Kidney (tissue), 14 donors: Measurements from ENCODE around the gene AHSA1. TPM values are rescaled to one million over a fixed set of nuclear protein-coding genes. Genes with fewer than 3 reads are reported as not detected.

ENCODE experiments used
- DNase-seq, 5 donors: peaks; one replicate each; pipeline ENCODE4 v3.0.0-alpha.2; 2013 to 2020
- FAIRE-seq: peaks from 2 replicates; lab custom pipeline; 2012; peaks lifted over from hg19 to GRCh38; lab: Jason Lieb, UNC
- H3K27ac ChIP-seq, 2 donors: one replicate each; pipeline ENCODE4 v1.7.0; 2013; ENCODE audit warnings: low read depth in 2 of 2, low read length in 2 of 2, inconsistent platforms in 1 of 2
- H3K27me3 ChIP-seq: one replicate; pipeline ENCODE4 v1.7.1; 2013; ENCODE audit warnings: low read length, inconsistent platforms; ENCODE audit not compliant: control insufficient read depth, insufficient read depth
- H3K36me3 ChIP-seq, 3 donors: one replicate each; pipeline versions ENCODE4 v1.7.0 to v1.7.1; 2013; ENCODE audit warnings: low read length in 3 of 3, control low read depth in 1 of 3, inconsistent platforms in 1 of 3; ENCODE audit not compliant: insufficient read depth in 3 of 3, control insufficient read depth in 2 of 3
- H3K4me1 ChIP-seq, 3 donors: one replicate each; pipeline versions ENCODE4 v1.7.0 to v1.7.1; 2013; ENCODE audit warnings: low read length in 3 of 3, inconsistent platforms in 1 of 3, low read depth in 1 of 3; ENCODE audit not compliant: control insufficient read depth in 2 of 3, insufficient read depth in 2 of 3
- H3K4me3 ChIP-seq, 3 donors: one replicate each; pipeline versions ENCODE4 v1.7.0 to v1.8.1; 2013; ENCODE audit warnings: low read length in 3 of 3, control low read depth in 1 of 3, inconsistent platforms in 1 of 3
- H3K9ac ChIP-seq, 3 donors: one replicate each; pipeline versions ENCODE4 v1.7.0 to v1.7.1; 2013; ENCODE audit warnings: low read length in 3 of 3, control low read depth in 1 of 3, inconsistent platforms in 1 of 3
- H3K9me3 ChIP-seq, 3 donors: one replicate each; pipeline versions ENCODE4 v1.7.0 to v1.7.1; 2013; ENCODE audit warnings: low read length in 3 of 3, control low read depth in 1 of 3, inconsistent platforms in 1 of 3; ENCODE audit not compliant: control insufficient read depth in 2 of 3, insufficient read depth in 1 of 3
- CTCF ChIP-seq: IDR thresholded peaks from 3 replicates; pipeline ENCODE4 v1.5.1; 2012; ENCODE audit warnings: mild to moderate bottlenecking, moderate library complexity, borderline replicate concordance; ENCODE audit not compliant: insufficient read depth; ENCODE audit errors: extremely low read depth
- intact Hi-C: fragments of 100-400 bp; cut with DNase I; formaldehyde crosslinking; loops from one replicate; pipeline ENCODE4 v1.11.1; 2022
- polyA plus RNA-seq: library from polyadenylated mRNA; stranded (reverse); fragments of 350-450 nt; fragmentation: Illumina TruSeq; extraction: RNeasy Lipid Tissue Mini Kit (QIAGEN cat#74804); gene quantifications from one replicate; pipeline ENCODE4 v1.2.3, GENCODE V29; 2014; ENCODE audit warnings: low read depth, low replicate concordance; ENCODE audit not compliant: insufficient read depth
- total RNA-seq: library from RNA; stranded (reverse); fragmentation: NEBNext Ultra II Directional; extraction: Animal tissue kit (Norgen Biotek cat#: 25700); gene quantifications from one replicate; pipeline ENCODE4 v1.2.1, GENCODE V29; 2021
- donor health status: control.
- donor health status: control.
- donor health status: control.
- donor health status: control.
- donor health status: control.
- donor health status: DM: yes; HTN: yes; CAD: no.
- donor health status: Normal renal cell carcinoma (clear cell type).

AHSA1 gene
- total and polyA plus RNA-seq, 2 donors from 2014 or later: 92.0 to 149 TPM

GRCh38 chr14:77426396-77426795, 31.5 kb upstream of the AHSA1 start:
- Histone ChIP-seq H3K9me3 (no peaks in the 10 kb centered on the region), H3K9ac (no peak overlapping the region), H3K27me3 (no peaks in the 10 kb centered on the region), H3K36me3 (peaks cover 10 to 65% (median 52%) of the 10 kb centered on the region in 3 donors), H3K27ac (no peak overlapping the region), H3K4me3 (no peak overlapping the region), H3K4me1 (no peaks in the 10 kb centered on the region)
- DNase-seq (no peak), FAIRE-seq (no peak)
- TF ChIP-seq CTCF: no peak
- intact Hi-C loops: no loop called here

- intact Hi-C loops: no loop called here
- Histone ChIP-seq H3K4me3 (no peak overlapping the region), H3K36me3 (peaks cover 11 to 38% (median 24%) of the 10 kb centered on the region in 3 donors), H3K9ac (no peak overlapping the region), H3K4me1 (no peaks in the 10 kb centered on the region), H3K27me3 (no peaks in the 10 kb centered on the region), H3K9me3 (no peaks in the 10 kb centered on the region), H3K27ac (no peak overlapping the region)
- no peak for TF ChIP-seq CTCF
- no peak for DNase-seq
- FAIRE-seq: no peak
Measured at GRCh38 chr14:77436042-77436441, 21.9 kb upstream of the AHSA1 start.

- H3K4me3 ChIP-seq: no peak overlapping the region
- no peaks in the 10 kb centered on the region for H3K27me3 ChIP-seq
- no peaks in the 10 kb centered on the region for H3K9me3 ChIP-seq
- DNase-seq: no peak
- intact Hi-C loops: no loop called here
- H3K36me3 ChIP-seq: peaks cover 5 to 51% (median 31%) of the 10 kb centered on the region in 3 donors
- no peak overlapping the region for H3K27ac ChIP-seq
- TF ChIP-seq CTCF: no peak
- peak; percentile 19 for FAIRE-seq
- H3K4me1 ChIP-seq: no peaks in the 10 kb centered on the region
- no peak overlapping the region for H3K9ac ChIP-seq
Measured at GRCh38 chr14:77438596-77438995, 19.3 kb upstream of the AHSA1 start.

- Histone ChIP-seq H3K9ac (no peak overlapping the region), H3K9me3 (no peaks in the 10 kb centered on the region), H3K36me3 (peaks cover 3 to 49% (median 30%) of the 10 kb centered on the region in 3 donors), H3K27ac (no peak overlapping the region), H3K4me3 (no peak overlapping the region), H3K27me3 (no peaks in the 10 kb centered on the region), H3K4me1 (no peaks in the 10 kb centered on the region)
- TF ChIP-seq CTCF: no peak
- FAIRE-seq (no peak), DNase-seq (no peak)
- intact Hi-C loops: no loop called here
Measured at GRCh38 chr14:77439861-77440260, 18.0 kb upstream of the AHSA1 start.
